HepG2 (cell line): ENCODE measurements around the gene DMTF1. TPM values are rescaled to one million over a fixed set of nuclear protein-coding genes. Genes with fewer than 3 reads are reported as not detected.

Experiments used
- ATAC-seq: fragments of 200-7000 bp; cut with Tn5 transposase; 3 replicates; pipeline ENCODE4 v1.9.1; 2020; ENCODE audit warnings: mild to moderate bottlenecking, moderate library complexity
- BruUV-seq: library from RNA; stranded (reverse); fragments of 400-500 nt; replicated peaks from 2 replicates; lab custom pipeline; 2021; lab: Mats Ljungman, UMichigan
- CTCF ChIA-PET: fragments of 300-600 bp; formaldehyde crosslinking; extraction: SDS; loops from one replicate; lab custom pipeline; 2021; ENCODE audit warnings: low total read pairs, inconsistent platforms, low intra/inter-chr PET ratio; lab: Yijun Ruan, JAX
- POLR2A ChIA-PET: fragments of 350-600 bp; sonication (Branson Sonifier 250); formaldehyde crosslinking; loops from one replicate; lab custom pipeline; 2020; ENCODE audit warnings: antibody characterized with exemption, inconsistent platforms; lab: Yijun Ruan, JAX
- DNase-seq: peaks from one replicate; pipeline ENCODE4 v3.0.0-alpha.2; 2015; ENCODE audit warnings: low spot score
- FAIRE-seq: peaks from 3 replicates; lab custom pipeline; 2011; peaks lifted over from hg19 to GRCh38; lab: Jason Lieb, UNC
- H2AFZ ChIP-seq: one replicate; pipeline ENCODE4 v1.6.1; 2011; ENCODE audit warnings: low read length, inconsistent platforms
- H3K27ac ChIP-seq: fragments of 300-600 bp; 3 replicates; pipeline ENCODE4 v1.8.0; 2011; ENCODE audit warnings: mixed run types, mild to moderate bottlenecking, mixed read lengths, low read length, inconsistent platforms; ENCODE audit not compliant: insufficient read depth; ENCODE audit errors: extremely low read length
- H3K27me3 ChIP-seq, 2 experiments: fragments of 200-600 bp in 1 of 2; 2 replicates in 1 of 2; 3 replicates in 1 of 2; pipeline versions ENCODE4 v1.6.0 to v1.8.0; 2011; ENCODE audit warnings: low read length in 2 of 2, mild to moderate bottlenecking in 2 of 2, moderate library complexity in 2 of 2, inconsistent platforms in 1 of 2; ENCODE audit not compliant: insufficient read depth in 2 of 2, control insufficient read depth in 1 of 2
- H3K36me3 ChIP-seq, 2 experiments: fragments of 200-600 bp in 1 of 2; replicated peaks in 1 of 2; 2 replicates in 1 of 2; 3 replicates in 1 of 2; pipeline versions ENCODE4 v1.5.1 to v1.8.0; 2011; ENCODE audit warnings: low read length in 2 of 2, inconsistent platforms in 1 of 2; ENCODE audit not compliant: insufficient read depth in 2 of 2, control insufficient read depth in 1 of 2
- H3K4me1 ChIP-seq: 2 replicates; pipeline ENCODE4 v1.5.1; 2012; ENCODE audit warnings: low read length, inconsistent platforms; ENCODE audit not compliant: insufficient read depth
- H3K4me2 ChIP-seq: 2 replicates; pipeline ENCODE4 v1.6.0; 2011; ENCODE audit warnings: low read depth, low read length, inconsistent platforms
- H3K4me3 ChIP-seq, 3 experiments: fragments of 200-600 bp in 1 of 3; sonication (generic), shearing (Covaris generic) in 1 of 3; replicated peaks in 1 of 3; 2 replicates each; pipeline ENCODE4 v1.5.1; 2011 to 2016; ENCODE audit warnings: low read length in 3 of 3, inconsistent platforms in 2 of 3, low read depth in 2 of 3, mild to moderate bottlenecking in 2 of 3, control low read depth in 1 of 3, mixed read lengths in 1 of 3; ENCODE audit not compliant: insufficient read depth in 1 of 3
- H3K79me2 ChIP-seq: one replicate; pipeline ENCODE4 v1.6.1; 2011; ENCODE audit warnings: low read length, inconsistent platforms; ENCODE audit not compliant: insufficient read depth
- H3K9ac ChIP-seq: 2 replicates; pipeline ENCODE4 v1.6.0; 2011; ENCODE audit warnings: mild to moderate bottlenecking, low read depth, low read length, inconsistent platforms; ENCODE audit not compliant: insufficient read depth
- H3K9me3 ChIP-seq: 2 replicates; pipeline ENCODE4 v1.5.1; 2012; ENCODE audit warnings: mild to moderate bottlenecking, low read length
- H4K20me1 ChIP-seq: 2 replicates; pipeline ENCODE4 v1.6.0; 2011; ENCODE audit warnings: inconsistent platforms, mild to moderate bottlenecking, low read length, moderate library complexity; ENCODE audit not compliant: insufficient read depth
- ADNP ChIP-seq: sonication (generic); formaldehyde crosslinking; IDR thresholded peaks from 2 replicates; pipeline ENCODE4 v1.4.0; 2020; ENCODE audit warnings: missing genetic modification reagents
- GABPA ChIP-seq, 2 experiments: IDR thresholded peaks; 2 replicates each; pipeline ENCODE4 v1.6.1; 2011 to 2016; ENCODE audit warnings: low read depth in 2 of 2, low read length in 1 of 2, missing biosample characterization in 1 of 2, missing genetic modification characterization in 1 of 2
- HES4 ChIP-seq: sonication (generic); formaldehyde crosslinking; IDR thresholded peaks from 2 replicates; pipeline ENCODE4 v1.9.0; 2021; ENCODE audit warnings: mild to moderate bottlenecking, missing genetic modification reagents, borderline replicate concordance
- HINFP ChIP-seq: sonication (generic); formaldehyde crosslinking; IDR thresholded peaks from 2 replicates; pipeline ENCODE4 v1.4.0; 2020; ENCODE audit warnings: low read depth, mild to moderate bottlenecking, missing genetic modification reagents
- KAT2B ChIP-seq: fragments of 150-350 bp; IDR thresholded peaks from 2 replicates; pipeline ENCODE4 v1.6.1; 2014; ENCODE audit warnings: low read depth, low read length, borderline replicate concordance
- MXD4 ChIP-seq: IDR thresholded peaks from 2 replicates; pipeline ENCODE4 v1.6.1; 2016; ENCODE audit warnings: mild to moderate bottlenecking, missing biosample characterization, missing genetic modification reagents
- ZBTB1 ChIP-seq: sonication (generic); formaldehyde crosslinking; IDR thresholded peaks from 2 replicates; pipeline ENCODE4 v1.4.0; 2020; ENCODE audit warnings: missing genetic modification reagents, borderline replicate concordance
- ZBTB7B ChIP-seq: sonication (generic); formaldehyde crosslinking; IDR thresholded peaks from 2 replicates; pipeline ENCODE4 v1.4.0; 2020; ENCODE audit warnings: missing genetic modification reagents
- ZFP36L2 ChIP-seq: sonication (generic); formaldehyde crosslinking; IDR thresholded peaks from 2 replicates; pipeline ENCODE4 v1.4.0; 2020; ENCODE audit warnings: missing genetic modification reagents
- ZFP41 ChIP-seq: sonication (generic); formaldehyde crosslinking; IDR thresholded peaks from 2 replicates; pipeline ENCODE4 v1.4.0; 2020; ENCODE audit warnings: mild to moderate bottlenecking, missing genetic modification reagents, borderline replicate concordance
- ZNF326 ChIP-seq: sonication (generic); formaldehyde crosslinking; IDR thresholded peaks from 2 replicates; pipeline ENCODE4 v1.4.0; 2020; ENCODE audit warnings: missing genetic modification reagents, borderline replicate concordance
- ZNF33B ChIP-seq: sonication (generic); formaldehyde crosslinking; IDR thresholded peaks from 2 replicates; pipeline ENCODE4 v1.5.1; 2020; ENCODE audit warnings: mild to moderate bottlenecking, missing genetic modification reagents
- ZNF501 ChIP-seq: sonication (generic); formaldehyde crosslinking; IDR thresholded peaks from 2 replicates; pipeline ENCODE4 v1.5.1; 2020; ENCODE audit warnings: mild to moderate bottlenecking, moderate library complexity, missing genetic modification reagents
- ZNF530 ChIP-seq: sonication (generic); formaldehyde crosslinking; IDR thresholded peaks from 2 replicates; pipeline ENCODE4 v1.5.0; 2020; ENCODE audit warnings: low read depth, mild to moderate bottlenecking, missing genetic modification reagents
- ZNF777 ChIP-seq: sonication (generic); formaldehyde crosslinking; IDR thresholded peaks from 2 replicates; pipeline ENCODE4 v1.4.0; 2020; ENCODE audit warnings: missing genetic modification reagents
- ZNF782 ChIP-seq: sonication (generic); formaldehyde crosslinking; IDR thresholded peaks from 2 replicates; pipeline ENCODE4 v1.4.0; 2020; ENCODE audit warnings: missing genetic modification reagents, mild to moderate bottlenecking, borderline replicate concordance
- WGBS: methylation state at CpG from one replicate; pipeline ENCODE4 v1.1.6; 2017; ENCODE audit warnings: low lambda C conversion rate; 5-methylcytosine and 5-hydroxymethylcytosine counted together
- in situ Hi-C: cut with HindIII; loops from 2 replicates; pipeline ENCODE4 v1.10.0; 2017; ENCODE audit warnings: low pct_unique_long_range_greater_than_20kb; ENCODE audit not compliant: extremely low pct_ligation_motif_present
- intact Hi-C: fragments of 100-400 bp; cut with micrococcal nuclease; formaldehyde crosslinking; loops from one replicate; pipeline ENCODE4 v1.10.0; 2022; ENCODE audit not compliant: unreplicated experiment
- polyA plus RNA-seq, 8 experiments: library from polyadenylated mRNA; depleted of rRNA in 3 of 8; stranded (reverse) in 7 of 8; unstranded in 1 of 8; fragments of >200 nt; fragmentation: Illumina TruSeq in 4 of 8; extraction: Trizol in 4 of 8; gene quantifications; 2 replicates each; pipeline versions ENCODE4 v1.2.1 to v1.2.3, GENCODE V29; 2011 to 2016; ENCODE audit warnings: low read depth in 4 of 8, missing spikeins in 1 of 8, mixed read lengths in 1 of 8; ENCODE audit not compliant: insufficient read depth in 1 of 8
- total RNA-seq, 5 experiments: library from RNA; depleted of rRNA; stranded (reverse); fragments of >200 nt; fragmentation: Illumina TruSeq; extraction: Trizol; gene quantifications; 2 replicates each; pipeline ENCODE4 v1.2.3, GENCODE V29; 2016; ENCODE audit warnings: low read depth in 1 of 5
- TF ChIP-seq, protein P1 (sequence below): sonication (generic); formaldehyde crosslinking; IDR thresholded peaks from 2 replicates; pipeline ENCODE4 v1.4.0; 2020; ENCODE audit warnings: missing genetic modification reagents, borderline replicate concordance
- TF ChIP-seq, protein P2 (sequence below), 2 experiments: fragments of 450-650 bp in 1 of 2; sonication (generic) in 1 of 2; formaldehyde crosslinking; IDR thresholded peaks; 2 replicates each; pipeline versions ENCODE4 v1.5.0 to v1.8.0; 2020 to 2022; ENCODE audit warnings: mild to moderate bottlenecking in 1 of 2, missing genetic modification reagents in 1 of 2

DMTF1 gene
- total and polyA plus RNA-seq, 2 of the 13 experiments (the other 11 are each of a cell fraction or from before 2014, with no cell fraction given), result 45.8 to 132 TPM

GRCh38 chr7:87226495-87226894 lies 74.2 kb downstream of the DMTF1 start (continued):
- TF ChIP-seq, protein P1, sequence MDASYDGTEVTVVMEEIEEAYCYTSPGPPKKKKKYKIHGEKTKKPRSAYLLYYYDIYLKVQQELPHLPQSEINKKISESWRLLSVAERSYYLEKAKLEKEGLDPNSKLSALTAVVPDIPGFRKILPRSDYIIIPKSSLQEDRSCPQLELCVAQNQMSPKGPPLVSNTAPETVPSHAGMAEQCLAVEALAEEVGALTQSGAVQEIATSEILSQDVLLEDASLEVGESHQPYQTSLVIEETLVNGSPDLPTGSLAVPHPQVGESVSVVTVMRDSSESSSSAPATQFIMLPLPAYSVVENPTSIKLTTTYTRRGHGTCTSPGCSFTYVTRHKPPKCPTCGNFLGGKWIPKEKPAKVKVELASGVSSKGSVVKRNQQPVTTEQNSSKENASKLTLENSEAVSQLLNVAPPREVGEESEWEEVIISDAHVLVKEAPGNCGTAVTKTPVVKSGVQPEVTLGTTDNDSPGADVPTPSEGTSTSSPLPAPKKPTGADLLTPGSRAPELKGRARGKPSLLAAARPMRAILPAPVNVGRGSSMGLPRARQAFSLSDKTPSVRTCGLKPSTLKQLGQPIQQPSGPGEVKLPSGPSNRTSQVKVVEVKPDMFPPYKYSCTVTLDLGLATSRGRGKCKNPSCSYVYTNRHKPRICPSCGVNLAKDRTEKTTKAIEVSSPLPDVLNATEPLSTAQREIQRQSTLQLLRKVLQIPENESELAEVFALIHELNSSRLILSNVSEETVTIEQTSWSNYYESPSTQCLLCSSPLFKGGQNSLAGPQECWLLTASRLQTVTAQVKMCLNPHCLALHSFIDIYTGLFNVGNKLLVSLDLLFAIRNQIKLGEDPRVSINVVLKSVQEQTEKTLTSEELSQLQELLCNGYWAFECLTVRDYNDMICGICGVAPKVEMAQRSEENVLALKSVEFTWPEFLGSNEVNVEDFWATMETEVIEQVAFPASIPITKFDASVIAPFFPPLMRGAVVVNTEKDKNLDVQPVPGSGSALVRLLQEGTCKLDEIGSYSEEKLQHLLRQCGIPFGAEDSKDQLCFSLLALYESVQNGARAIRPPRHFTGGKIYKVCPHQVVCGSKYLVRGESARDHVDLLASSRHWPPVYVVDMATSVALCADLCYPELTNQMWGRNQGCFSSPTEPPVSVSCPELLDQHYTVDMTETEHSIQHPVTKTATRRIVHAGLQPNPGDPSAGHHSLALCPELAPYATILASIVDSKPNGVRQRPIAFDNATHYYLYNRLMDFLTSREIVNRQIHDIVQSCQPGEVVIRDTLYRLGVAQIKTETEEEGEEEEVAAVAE, result no peak
- TF ChIP-seq, all 625 proteins: peak for 0

GRCh38 chr7:87231258-87231657 lies 79.0 kb downstream of the DMTF1 start:
- ChIA-PET POLR2A (no interaction called here), CTCF (no interaction called here)
- in situ Hi-C loops, result no loop called here
- no peak overlapping the region for H2AFZ ChIP-seq
- intact Hi-C loops, result no loop called here
- no peak for ATAC-seq
- no peak overlapping the region for H3K27ac ChIP-seq
- no peaks in the 10 kb centered on the region for H3K4me1 ChIP-seq
- H3K9me3 ChIP-seq, result no peaks in the 10 kb centered on the region
- no peak overlapping the region for H3K9ac ChIP-seq
- no peaks in the 10 kb centered on the region for H4K20me1 ChIP-seq
- H3K4me2 ChIP-seq, result no peak overlapping the region
- no peak for DNase-seq
- FAIRE-seq, result no peak
- no peaks in the 10 kb centered on the region for H3K79me2 ChIP-seq
- WGBS, result 96% methylated on average over 2 of the region's 7 CpGs
- H3K27me3 ChIP-seq, result peaks cover 0 to 20% of the 10 kb centered on the region in 2 experiments; a peak in 1 of 5 replicates
- no TSS peak for BruUV-seq
- H3K36me3 ChIP-seq, result no peaks in the 10 kb centered on the region
- no peak overlapping the region for H3K4me3 ChIP-seq
- TF ChIP-seq MXD4 (CRISPR knock-in tag), result no peak
- no peak for TF ChIP-seq ZNF501 (CRISPR knock-in tag)
- TF ChIP-seq ZNF326, result no peak
- no peak for TF ChIP-seq ZFP41 (CRISPR knock-in tag)
- TF ChIP-seq, protein P2, sequence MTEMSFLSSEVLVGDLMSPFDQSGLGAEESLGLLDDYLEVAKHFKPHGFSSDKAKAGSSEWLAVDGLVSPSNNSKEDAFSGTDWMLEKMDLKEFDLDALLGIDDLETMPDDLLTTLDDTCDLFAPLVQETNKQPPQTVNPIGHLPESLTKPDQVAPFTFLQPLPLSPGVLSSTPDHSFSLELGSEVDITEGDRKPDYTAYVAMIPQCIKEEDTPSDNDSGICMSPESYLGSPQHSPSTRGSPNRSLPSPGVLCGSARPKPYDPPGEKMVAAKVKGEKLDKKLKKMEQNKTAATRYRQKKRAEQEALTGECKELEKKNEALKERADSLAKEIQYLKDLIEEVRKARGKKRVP (CRISPR knock-in tag; IDR thresholded peaks at IDR 0.05), result no peak
- no peak for TF ChIP-seq ZNF530
- TF ChIP-seq GABPA (IDR thresholded peaks at IDR 0.05; ENCODE audit: low read depth, low read length), result no peak
- TF ChIP-seq GABPA (CRISPR knock-in tag; IDR thresholded peaks at IDR 0.05; ENCODE audit: low read depth), result no peak
- no peak for TF ChIP-seq ADNP
- no peak for TF ChIP-seq ZNF777
- TF ChIP-seq ZFP36L2 (CRISPR knock-in tag), result no peak
- no peak for TF ChIP-seq ZNF33B (CRISPR knock-in tag)
- no peak for TF ChIP-seq ZNF782 (CRISPR knock-in tag)
- TF ChIP-seq ZBTB7B, result no peak
- TF ChIP-seq KAT2B, result no peak
- TF ChIP-seq ZBTB1, result no peak
- TF ChIP-seq HINFP (CRISPR knock-in tag), result no peak
- TF ChIP-seq HES4 (CRISPR knock-in tag), result no peak
